HG03442 (cell line): ENCODE data around the gene CNTNAP2.

Experiments
- ATAC-seq: cut with Tn5 transposase; IDR thresholded peaks from one replicate; pipeline ENCODE4 v1.9.1; 2021; ENCODE audit warnings: mild to moderate bottlenecking, moderate library complexity; ENCODE audit not compliant: unreplicated experiment

Gene CNTNAP2

DNA sequence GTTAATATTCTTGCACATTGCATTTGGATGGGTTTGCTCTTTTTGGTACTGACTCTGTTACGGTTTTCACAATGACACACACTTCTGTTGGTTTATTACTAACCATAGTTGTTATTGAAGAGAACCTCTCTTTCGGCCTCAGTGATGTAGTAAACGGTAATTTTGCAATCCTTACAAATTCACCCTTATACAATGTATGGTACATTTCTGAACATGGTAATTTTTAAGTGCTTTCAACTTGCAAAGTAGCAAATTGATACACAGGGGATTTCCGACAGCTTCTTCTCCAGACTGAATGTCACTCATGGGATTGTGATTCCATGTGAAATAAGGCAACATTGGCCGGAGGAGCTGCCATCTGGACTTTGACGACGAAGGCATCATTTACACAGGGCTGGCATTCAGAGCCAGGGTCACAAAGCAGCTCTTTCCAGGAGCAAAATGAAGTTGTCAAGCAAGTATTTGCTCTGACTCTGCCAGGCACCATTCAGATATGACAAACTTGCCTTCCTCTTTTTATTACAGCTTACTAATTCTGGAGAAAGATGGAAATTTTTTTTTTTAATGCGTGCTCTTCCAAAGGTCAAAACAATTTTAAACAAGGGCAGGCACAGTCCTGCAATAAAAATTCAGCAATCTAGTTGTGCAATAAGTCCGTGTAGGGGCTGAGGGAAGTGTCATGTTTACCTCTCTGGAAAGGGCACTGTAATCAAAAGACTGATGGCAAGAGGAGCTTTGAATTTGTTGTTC lies 1762.5 kb downstream of the CNTNAP2 start:
- no peak for ATAC-seq

DNA sequence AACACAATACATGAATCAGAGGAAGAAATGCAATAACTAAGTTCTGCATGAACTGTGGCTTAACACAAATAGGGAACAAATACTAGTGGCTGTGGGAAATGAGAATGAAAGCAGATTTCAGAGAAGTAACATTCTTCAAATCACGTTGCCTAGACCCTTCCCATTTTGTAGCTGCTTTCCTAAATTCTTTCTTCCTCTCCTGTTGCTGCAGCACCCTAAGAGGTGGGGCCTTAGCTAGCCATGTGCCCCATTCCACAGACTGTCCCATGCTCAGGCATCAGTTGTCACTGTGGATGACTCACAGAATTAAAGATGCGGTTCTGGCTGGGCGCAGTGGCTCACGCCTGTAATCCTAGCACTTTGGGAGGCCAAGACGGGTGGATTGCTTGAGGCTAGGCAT lies 1769.3 kb downstream of the CNTNAP2 start:
- no peak for ATAC-seq

DNA sequence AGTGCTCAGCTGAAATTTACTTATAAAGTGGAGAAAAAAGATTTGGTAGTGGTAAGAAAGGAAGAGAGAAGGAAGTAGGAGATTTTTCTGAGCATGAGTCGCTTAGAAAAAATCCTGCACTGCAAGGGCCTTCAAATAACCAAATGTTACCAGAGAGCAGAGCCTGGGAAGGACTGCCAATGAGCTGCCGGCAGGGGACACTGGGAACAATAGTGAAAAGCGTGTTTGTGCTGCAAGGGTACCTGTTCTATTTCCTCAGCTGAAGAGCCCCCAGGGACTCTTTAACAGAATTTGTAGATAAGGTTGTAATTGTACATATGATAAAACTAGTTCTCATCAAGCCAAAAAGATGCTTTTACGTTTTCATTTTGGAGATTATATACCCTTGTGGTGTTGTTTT lies 1777.7 kb downstream of the CNTNAP2 start:
- no peak for ATAC-seq

DNA sequence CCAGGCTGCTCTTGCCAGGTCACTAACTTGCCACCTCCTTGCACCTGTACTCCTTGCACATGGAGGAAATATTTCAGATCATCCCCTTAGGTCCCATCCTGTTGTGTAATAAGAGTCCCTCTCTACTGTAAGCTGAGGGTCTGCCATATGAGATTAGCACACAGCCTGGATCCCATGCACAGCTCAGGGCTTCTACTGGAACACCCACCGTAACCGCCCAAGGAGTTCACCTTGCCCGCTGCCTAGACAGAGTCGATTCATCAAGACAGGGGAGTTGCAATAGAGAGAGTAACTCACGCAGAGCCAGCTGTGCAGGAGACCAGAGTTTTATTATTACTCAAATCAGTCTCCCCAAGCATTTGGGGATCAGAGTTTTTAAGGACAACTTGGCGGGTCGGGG lies 1779.5 kb downstream of the CNTNAP2 start:
- no peak for ATAC-seq

DNA sequence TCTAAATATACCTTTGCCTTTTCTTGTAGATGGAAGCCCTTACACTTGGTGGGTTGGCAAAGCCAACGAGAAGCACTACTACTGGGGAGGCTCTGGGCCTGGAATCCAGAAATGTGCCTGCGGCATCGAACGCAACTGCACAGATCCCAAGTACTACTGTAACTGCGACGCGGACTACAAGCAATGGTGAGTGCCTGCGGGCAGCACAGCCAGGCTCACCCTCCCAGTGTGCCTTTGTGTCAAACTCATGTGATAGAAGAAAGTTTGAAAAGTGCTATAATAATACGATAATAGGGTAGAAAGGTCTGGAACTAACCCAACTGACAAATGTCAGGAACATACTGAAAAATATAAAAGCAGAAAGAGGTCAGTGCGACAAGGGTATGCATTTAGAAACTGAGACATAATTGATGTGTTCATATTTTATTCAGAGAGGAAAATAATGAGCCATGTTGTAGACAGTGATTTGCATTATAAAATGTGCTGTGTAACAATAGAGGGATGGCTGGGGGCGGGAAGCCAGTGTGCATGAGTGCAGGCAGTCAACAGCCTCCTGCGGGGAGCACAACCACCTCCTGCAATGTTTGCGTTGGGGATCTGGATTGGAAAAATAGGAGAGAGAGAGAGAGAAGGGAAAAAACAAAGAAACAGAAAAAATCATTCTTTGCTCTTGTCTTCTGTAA lies 1787.1 kb downstream of the CNTNAP2 start:
- ATAC-seq: no peak

DNA sequence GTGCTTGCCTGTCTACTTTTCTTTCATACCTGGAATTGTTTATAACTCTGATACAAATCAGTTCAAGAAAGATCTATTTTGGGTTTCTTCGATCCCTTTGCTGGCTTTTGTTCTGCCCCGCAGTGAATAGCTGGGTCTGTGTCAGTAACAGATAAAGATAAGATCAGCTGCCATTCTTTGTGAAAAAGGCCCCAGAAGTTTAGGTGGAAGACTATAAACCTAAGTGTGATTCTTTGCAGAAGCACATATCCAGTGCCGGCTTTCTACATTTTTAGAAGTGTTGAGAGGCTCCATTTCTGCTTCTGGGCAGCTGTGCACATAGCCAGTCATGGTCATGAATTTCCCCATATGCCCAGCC lies 1787.6 kb downstream of the CNTNAP2 start:
- no peak for ATAC-seq

DNA sequence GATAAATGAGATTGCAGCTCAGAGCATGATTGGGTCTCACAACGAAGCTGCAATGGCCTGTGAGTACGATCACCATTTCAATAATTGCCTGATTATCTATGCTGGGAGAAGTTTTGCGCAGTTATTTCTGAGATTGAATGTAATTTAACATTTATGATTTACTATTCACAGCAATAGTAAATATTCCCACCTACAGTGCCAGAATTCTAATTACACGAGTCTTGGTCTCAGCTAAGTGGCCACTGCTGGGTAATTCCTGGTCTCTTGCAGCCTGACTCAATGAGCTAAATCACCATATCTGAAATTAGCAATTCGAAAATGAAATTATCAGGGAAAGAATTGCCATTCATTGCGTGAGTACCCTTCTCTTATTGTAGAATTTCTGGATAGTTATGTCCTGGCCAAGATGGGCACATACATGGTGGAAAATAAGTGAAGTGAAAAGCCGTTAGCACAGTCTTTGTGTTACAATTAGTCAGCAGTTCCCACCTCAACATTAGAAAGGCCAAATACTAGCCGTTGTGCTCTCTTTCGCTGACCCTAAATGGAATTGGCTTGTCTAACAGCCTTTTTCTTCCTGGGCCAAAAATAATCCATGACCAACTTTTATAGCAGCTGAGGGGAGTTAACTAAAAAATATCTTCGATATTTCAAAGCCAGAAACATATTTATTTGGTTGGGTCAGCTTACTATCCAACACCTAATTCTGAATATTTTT lies 1793.0 kb downstream of the CNTNAP2 start:
- ATAC-seq: no peak

DNA sequence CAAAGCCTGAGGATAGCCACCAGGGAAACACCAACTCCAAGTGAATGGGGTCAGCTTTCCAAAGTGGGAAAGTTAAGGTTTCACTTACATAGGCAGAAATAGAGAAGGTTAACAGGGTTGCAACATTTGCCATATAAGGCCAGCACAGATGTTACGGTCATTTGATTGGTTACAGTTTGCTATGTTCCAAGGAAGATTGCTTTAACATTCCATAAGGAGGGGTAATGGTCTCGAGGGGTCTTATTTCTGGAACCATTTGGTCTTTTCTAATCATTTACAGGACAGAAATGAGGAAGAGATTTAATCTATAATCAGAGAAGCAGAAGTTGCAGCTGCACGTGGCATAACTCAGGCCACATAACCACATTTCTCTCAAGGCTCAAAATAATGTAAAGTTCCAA lies 1794.6 kb downstream of the CNTNAP2 start:
- no peak for ATAC-seq

DNA sequence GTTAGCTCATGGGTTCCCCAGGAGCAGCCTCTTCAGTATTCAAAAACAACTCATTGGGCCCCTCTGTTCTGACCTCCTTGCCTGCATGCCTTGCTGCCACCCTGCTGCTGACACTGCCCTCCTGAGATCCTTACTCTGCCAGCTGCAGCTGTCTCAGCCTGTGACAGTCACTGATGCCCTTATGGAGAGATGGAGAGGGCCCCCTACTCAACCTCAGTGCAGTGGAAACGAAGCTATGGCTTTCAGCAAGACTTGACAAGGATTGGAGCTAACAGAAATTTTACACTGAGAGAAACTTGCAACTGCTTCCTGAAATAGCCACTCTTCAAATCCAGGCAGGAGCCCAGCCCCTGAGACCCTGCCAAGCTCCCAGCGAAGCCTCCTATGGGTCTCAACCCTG lies 1795.7 kb downstream of the CNTNAP2 start:
- ATAC-seq: no peak

DNA sequence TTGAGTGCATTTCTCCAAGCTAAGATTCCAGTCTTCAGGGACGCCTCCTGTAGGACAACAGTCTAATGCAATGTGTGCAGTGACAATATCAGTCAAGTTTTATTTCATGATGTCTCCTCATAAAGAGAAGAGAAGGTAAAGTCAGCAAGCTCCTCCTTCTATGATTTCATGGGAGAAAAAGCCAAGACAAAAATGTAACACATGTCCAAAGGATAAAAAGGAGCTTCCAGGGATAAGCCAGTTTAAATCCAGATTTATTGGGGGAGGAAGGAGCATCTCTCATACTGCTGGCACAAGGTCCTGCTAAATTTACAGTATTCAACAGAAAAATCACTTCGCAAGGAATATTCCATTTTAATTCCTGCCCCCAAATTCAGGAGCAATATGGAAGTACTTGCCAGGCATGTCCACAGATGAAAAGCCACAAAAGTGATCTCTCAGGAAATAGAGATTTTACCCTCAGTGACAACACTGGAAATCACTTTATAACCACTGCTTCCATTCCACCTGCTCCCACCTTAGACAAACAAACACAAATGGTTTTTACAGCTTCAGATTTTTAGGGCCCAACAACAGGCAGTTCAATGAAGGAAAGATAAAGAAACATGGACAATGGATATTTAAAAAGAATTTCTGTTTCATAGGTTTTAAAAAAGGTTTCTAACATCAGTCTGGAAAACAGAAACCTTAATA lies 1796.5 kb downstream of the CNTNAP2 start:
- ATAC-seq: no peak

DNA sequence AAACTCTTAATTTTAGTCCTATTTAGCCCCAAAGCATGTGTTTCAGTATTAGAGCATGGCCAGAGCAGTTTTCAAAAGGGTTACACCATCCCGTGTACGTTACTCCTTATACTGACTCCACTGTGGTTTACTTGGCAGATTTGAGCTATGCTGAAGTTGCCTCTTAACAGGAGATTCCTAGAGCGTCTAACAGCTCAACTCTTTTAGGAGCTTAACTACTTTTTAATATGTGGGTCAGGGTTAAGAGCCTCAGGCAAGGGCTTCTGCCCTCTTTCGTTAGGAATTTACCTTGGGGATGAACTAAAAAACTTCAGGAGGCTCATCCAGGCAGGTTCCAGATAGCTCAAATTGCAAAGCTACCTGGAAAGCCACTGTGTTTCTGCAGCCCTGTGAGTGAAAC lies 1799.2 kb downstream of the CNTNAP2 start:
- ATAC-seq: no peak

DNA sequence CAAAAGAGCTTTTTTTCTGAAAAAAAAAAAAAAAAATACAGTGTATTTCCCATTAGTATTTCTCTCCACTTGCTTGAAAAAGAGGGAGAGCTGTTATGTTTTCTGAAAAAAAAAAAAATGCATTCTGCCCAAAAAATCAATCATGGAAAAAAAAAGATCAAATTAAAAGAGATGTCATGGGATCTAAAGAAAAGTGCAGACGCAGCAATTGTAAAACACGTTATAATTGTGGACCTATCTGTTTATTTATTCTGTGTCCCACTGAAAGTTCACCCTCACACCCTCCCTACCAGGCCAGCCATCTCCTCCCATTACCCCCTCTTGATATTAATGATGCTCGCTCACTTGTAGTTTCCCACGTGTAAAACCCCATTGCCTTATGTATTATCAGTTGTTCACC lies 1800.0 kb downstream of the CNTNAP2 start:
- no peak for ATAC-seq

DNA sequence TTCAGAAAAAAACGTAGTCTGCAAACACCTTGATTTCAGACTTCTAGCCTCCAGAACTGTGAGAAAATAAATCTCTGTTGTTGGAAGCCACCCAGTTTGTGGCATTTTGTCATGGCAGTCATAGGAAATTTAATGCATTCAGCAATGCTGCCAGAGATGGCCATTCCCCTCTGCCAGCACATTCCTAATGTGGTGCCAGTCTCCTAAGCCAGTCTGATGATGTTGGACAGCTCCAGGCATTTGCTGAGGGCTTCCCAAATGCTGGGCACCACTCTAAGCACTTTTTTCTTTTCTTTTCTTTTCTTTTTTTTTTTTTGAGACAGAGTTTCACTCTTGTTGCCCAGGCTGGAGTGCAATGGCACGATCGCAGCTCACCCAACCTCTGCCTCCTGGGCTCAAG lies 1807.2 kb downstream of the CNTNAP2 start:
- no peak for ATAC-seq

DNA sequence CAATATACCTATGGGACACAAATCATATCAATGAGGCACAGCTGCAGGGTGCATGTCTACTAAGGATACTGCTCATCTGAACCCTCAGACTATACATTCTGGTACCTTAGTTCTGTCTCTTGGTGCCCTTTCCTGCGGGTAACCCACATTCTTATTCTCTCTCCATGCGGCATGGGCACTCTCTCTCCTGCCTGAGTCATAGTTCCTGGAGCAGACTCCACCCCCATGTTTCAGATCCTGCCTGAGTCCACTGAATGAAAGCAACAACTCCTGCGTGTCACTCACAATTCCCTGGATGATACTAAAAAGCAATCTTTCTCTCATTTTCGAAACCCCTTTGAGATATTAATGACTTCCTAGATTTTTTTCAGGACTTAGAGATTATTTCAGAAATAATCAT lies 1820.8 kb downstream of the CNTNAP2 start:
- ATAC-seq: no peak

DNA sequence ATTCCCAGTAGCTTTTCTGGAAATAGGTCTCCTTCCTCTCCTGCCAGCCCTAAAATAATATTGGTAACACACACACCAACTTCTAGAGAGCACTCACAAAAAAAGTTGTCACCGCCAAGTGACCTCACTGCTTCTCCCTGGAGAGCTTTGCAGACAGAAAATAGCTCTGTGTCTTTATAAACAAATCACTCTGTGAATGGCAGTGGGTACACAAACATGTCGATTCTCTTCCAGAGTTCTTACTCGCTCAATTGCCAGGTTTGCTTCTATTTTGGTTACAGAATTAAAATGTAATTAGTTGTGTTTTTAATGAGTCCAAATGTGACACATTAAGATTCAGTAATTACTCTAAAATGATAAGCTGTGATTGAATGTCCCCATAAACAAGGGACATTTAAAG lies 1824.8 kb downstream of the CNTNAP2 start:
- no peak for ATAC-seq

DNA sequence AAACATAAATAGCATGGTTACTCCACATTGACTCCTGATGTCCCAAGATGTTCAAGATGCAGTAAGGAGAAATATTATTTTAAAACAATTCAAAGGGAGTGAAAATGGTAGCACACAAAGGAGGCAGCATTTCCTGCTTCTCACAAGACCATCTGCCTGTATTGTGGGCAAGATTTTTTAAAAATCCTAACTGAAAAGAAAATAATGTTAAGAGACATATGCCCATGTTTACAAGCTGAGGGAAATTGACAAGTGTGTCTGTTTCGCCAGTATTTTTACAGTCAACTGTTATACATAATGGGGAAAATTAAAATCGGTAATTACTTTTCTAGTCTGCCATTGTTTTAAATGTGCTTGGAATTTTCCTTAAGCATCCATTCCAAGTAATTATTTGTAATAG lies 1827.7 kb downstream of the CNTNAP2 start:
- ATAC-seq: no peak

DNA sequence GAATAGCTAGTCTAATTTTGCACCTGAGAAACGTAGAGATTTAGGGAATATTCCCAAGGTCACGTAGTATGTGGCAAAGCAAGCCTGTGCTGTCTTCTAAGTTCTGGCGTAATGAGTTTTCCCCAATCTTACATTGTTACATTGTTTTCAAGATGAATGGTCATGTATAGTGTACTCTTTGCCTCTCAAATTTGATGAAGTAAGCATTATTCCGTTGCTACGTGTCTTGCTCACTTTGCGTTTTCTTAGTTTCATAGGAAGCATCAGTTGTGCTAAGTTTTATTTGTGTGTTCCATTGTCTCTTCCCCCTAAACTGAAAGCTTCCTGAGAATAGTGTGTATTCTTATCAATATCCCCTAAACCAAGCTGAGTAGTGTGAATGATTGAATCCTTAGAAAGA lies 1836.3 kb downstream of the CNTNAP2 start:
- ATAC-seq: no peak

DNA sequence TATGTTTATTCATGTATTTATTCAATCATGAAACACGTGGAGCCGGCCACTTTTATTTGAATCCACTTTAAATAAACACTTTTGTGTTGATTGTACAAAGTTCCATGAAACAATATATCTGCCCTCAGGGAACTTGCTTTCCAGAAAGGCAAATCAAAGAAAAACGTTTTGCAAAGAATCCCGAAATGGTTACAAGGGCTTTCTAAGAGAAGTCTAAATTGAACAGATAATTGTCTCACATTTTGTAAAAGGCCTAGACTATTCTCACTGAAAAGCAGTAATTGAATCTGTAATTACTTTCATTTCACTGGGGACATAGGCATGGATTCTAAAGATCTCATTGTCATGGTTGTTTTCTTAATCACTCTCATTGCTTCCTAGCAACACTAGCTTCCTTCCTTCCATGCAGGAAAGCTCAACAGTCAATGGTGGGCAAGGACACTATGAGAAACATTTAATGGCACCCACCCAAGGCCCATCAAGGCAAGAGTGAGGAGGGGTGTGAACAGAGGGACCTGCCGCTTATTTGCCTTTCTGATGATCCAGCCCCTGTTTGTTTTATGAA lies 1851.5 kb downstream of the CNTNAP2 start:
- ATAC-seq: no peak

DNA sequence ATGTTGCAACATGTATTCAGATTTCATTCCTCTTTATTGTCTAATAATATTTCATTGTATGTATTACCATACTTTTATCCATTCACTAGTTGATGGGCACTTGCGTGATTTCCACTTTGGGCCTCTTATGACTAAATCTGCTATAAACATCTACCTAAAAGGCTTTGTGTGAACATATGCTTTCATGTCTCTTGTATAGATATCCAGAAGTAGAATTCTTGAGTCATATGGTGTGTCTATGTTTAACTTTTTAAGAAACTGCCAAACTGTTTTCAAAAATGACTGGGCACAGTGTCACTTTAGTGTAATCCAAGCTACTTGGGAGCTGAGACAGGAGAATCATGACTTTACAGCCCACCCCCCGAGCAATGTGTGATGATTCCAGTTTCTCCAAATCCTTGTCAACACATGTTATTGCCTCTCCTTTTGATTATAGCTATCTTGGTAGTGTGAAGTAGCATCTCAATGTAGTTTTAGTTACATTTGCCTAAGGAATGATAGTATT lies 1855.1 kb downstream of the CNTNAP2 start:
- no peak for ATAC-seq

DNA sequence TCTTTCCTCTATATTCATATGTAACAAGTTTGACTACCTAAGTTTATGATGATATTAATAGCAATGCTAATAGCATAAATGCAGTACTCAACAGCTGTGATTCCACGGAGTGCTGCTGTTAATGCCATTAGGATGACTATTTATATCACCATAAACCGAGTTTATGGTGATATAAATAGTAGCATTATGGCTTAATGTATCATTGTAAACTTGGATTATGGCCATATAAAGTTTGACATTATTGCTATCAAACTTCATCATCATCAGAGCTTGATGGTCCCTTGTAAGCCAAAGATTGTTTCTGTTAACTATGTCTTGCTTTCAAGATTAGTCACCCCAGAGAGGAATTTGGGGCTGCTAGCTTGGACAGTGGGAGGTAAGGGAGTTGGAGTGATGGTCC lies 1861.6 kb downstream of the CNTNAP2 start:
- no peak for ATAC-seq

DNA sequence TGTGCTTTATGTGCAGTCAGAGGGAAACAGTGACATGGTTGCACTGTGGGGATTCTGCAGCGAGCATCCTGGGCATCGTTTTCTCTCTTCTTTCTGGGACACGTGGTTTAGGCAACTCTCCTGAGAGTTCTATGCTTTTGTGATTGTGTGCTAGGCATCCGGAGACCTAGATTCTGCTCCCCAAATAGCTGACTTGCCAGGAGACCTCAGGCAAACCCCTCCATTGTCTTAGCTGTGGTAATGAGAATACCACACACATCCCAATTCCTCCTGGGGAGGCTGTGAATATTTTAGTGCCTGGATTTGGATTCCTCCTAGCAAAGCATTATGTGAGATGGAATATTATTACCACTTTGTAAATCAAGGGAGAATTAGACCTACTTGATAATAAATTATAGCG lies 1862.0 kb downstream of the CNTNAP2 start:
- ATAC-seq: no peak
